K562 (cell line): Measurements from ENCODE around the gene SUV39H2. TPM values are rescaled to one million over a fixed set of nuclear protein-coding genes. Genes with fewer than 3 reads are reported as not detected.

Source experiments
- CBX8 ChIP-seq: fragments of 200-600 bp; sonication (generic); IDR thresholded peaks from 2 replicates; pipeline ENCODE4 v1.6.1; 2012; ENCODE audit warnings: borderline replicate concordance, mixed run types, low read depth, mild to moderate bottlenecking, moderate library complexity, mixed read lengths, low read length, control low read depth, inconsistent platforms; ENCODE audit not compliant: poor library complexity, severe bottlenecking; ENCODE audit errors: extremely low read depth
- COPS2 ChIP-seq: fragments of 450-650 bp; conservative IDR thresholded peaks from 2 replicates; pipeline ENCODE4 v1.6.1; 2016; ENCODE audit warnings: mild to moderate bottlenecking, moderate library complexity
- CREBBP ChIP-seq: IDR thresholded peaks from one replicate; pipeline ENCODE4 v1.6.1; 2012; ENCODE audit warnings: low read depth, mild to moderate bottlenecking, control low read depth, inconsistent platforms, low read length
- EP300 ChIP-seq: IDR thresholded peaks from 2 replicates; pipeline ENCODE4 v1.6.1; 2012; ENCODE audit warnings: low read length, improper control_type of control experiment
- ERF ChIP-seq: fragments of 450-650 bp; formaldehyde crosslinking; IDR thresholded peaks from 2 replicates; pipeline ENCODE4 v1.4.0; 2020; ENCODE audit warnings: mild to moderate bottlenecking, mixed read lengths
- GTF2F1 ChIP-seq: IDR thresholded peaks from 2 replicates; pipeline ENCODE4 v1.6.1; 2011; ENCODE audit warnings: low read depth, low read length, improper control_type of control experiment
- HMGN3 ChIP-seq: IDR thresholded peaks from 2 replicates; pipeline ENCODE4 v1.6.1; 2011; ENCODE audit warnings: borderline replicate concordance, low read depth, mild to moderate bottlenecking, mixed read lengths, low read length; ENCODE audit not compliant: insufficient read length; ENCODE audit errors: extremely low read depth
- KLF13 ChIP-seq: fragments of 450-650 bp; IDR thresholded peaks from 2 replicates; pipeline ENCODE4 v1.6.1; 2016; ENCODE audit warnings: missing genetic modification characterization, low read depth, mild to moderate bottlenecking, missing compliant biosample characterization, moderate library complexity, borderline replicate concordance
- LCOR ChIP-seq: sonication (generic); formaldehyde crosslinking; IDR thresholded peaks from 2 replicates; pipeline ENCODE4 v1.8.0; 2022; ENCODE audit warnings: mild to moderate bottlenecking, missing genetic modification reagents
- PHF8 ChIP-seq: fragments of 200-600 bp; sonication (generic); IDR thresholded peaks from 2 replicates; pipeline ENCODE4 v1.6.1; 2012; ENCODE audit warnings: mixed run types, mild to moderate bottlenecking, inconsistent platforms, low read length, moderate library complexity, borderline replicate concordance
- RBM34 ChIP-seq: fragments of 200-400 bp; formaldehyde crosslinking; IDR thresholded peaks from 2 replicates; pipeline ENCODE4 v1.6.1; 2018; ENCODE audit warnings: low read length, borderline replicate concordance; ENCODE audit not compliant: insufficient read depth
- RBM39 ChIP-seq: fragments of 200-400 bp; formaldehyde crosslinking; optimal IDR thresholded peaks from 2 replicates; pipeline ENCODE3; 2018; ENCODE audit warnings: low read depth, low read length
- SETDB1 ChIP-seq: IDR thresholded peaks from one replicate; pipeline ENCODE4 v1.6.1; 2012; ENCODE audit warnings: low read length, control low read depth, inconsistent platforms
- SMC3 ChIP-seq: conservative IDR thresholded peaks from 2 replicates; pipeline ENCODE4 v1.6.1; 2011; ENCODE audit warnings: low read depth, low read length, improper control_type of control experiment; ENCODE audit not compliant: insufficient read depth
- SPI1 ChIP-seq: IDR thresholded peaks from 2 replicates; pipeline ENCODE4 v1.6.1; 2011; ENCODE audit warnings: low read depth, low read length, control low read depth, borderline replicate concordance
- THRA ChIP-seq: fragments of 450-650 bp; IDR thresholded peaks from 2 replicates; pipeline ENCODE4 v1.6.1; 2017; ENCODE audit warnings: mild to moderate bottlenecking, moderate library complexity
- TRIM24 ChIP-seq, 2 experiments: fragments of 450-650 bp; IDR thresholded peaks; 2 replicates each; pipeline ENCODE4 v1.6.1; 2016
- TSC22D4 ChIP-seq: fragments of 450-650 bp; IDR thresholded peaks from 2 replicates; pipeline ENCODE4 v1.6.1; 2016; ENCODE audit warnings: missing genetic modification characterization, missing biosample characterization, control low read depth
- ZNF174 ChIP-seq: fragments of 250-450 bp; sonication (Bioruptor Pico); IDR thresholded peaks from 2 replicates; pipeline ENCODE4 v1.4.0; 2020; ENCODE audit warnings: mild to moderate bottlenecking
- ZNF316 ChIP-seq: fragments of 450-650 bp; IDR thresholded peaks from 2 replicates; pipeline ENCODE4 v1.6.1; 2016
- ZNF347 ChIP-seq: fragments of 450-650 bp; formaldehyde crosslinking; IDR thresholded peaks from 2 replicates; pipeline ENCODE4 v1.4.0; 2020; ENCODE audit warnings: low read depth, mild to moderate bottlenecking, moderate library complexity
- ZNF644 ChIP-seq: fragments of 200-800 bp; sonication (Bioruptor generic); IDR thresholded peaks from 2 replicates; pipeline ENCODE4 v1.6.1; 2016; ENCODE audit warnings: low read depth, missing genetic modification characterization, missing compliant biosample characterization
- ZNF717 ChIP-seq: fragments of 250-450 bp; sonication (Bioruptor Pico); IDR thresholded peaks from 2 replicates; pipeline ENCODE4 v1.5.0; 2021
- ZNF830 ChIP-seq: fragments of 250-450 bp; sonication (Bioruptor Pico); IDR thresholded peaks from 2 replicates; pipeline ENCODE4 v1.5.0; 2021; ENCODE audit warnings: mild to moderate bottlenecking
- polyA plus RNA-seq, 8 experiments: library from polyadenylated mRNA; depleted of rRNA in 4 of 8; stranded (reverse) in 5 of 8; unstranded in 3 of 8; fragments of >200 nt; fragmentation: Nextera tagmentation in 2 of 8; fragmentation: Illumina TruSeq in 1 of 8; extraction: Ambion mirVana in 2 of 8; extraction: Trizol in 1 of 8; gene quantifications; 2 replicates each; pipeline versions ENCODE4 v1.2.1 to v1.2.3, GENCODE V29; 2011 to 2014; ENCODE audit warnings: inconsistent platforms in 1 of 8, missing spikeins in 1 of 8
- total RNA-seq, 7 experiments: library from RNA; depleted of rRNA in 6 of 7; stranded (reverse); fragments of >200 nt in 6 of 7; fragmentation: Illumina TruSeq in 2 of 7; extraction: Trizol in 2 of 7; gene quantifications; 2 replicates each; pipeline versions ENCODE4 v1.2.1 to v1.2.3, GENCODE V29; 2011 to 2021; ENCODE audit warnings: low replicate concordance in 1 of 7
- TF ChIP-seq, protein P1 (sequence below): fragments of 250-450 bp; sonication (Bioruptor Pico); IDR thresholded peaks from 2 replicates; pipeline ENCODE4 v1.4.0; 2020; ENCODE audit warnings: mild to moderate bottlenecking, moderate library complexity
- TF ChIP-seq, protein P2 (sequence below): IDR thresholded peaks from 2 replicates; pipeline ENCODE4 v1.6.1; 2011; ENCODE audit not compliant: insufficient read length; ENCODE audit errors: extremely low read depth

The SUV39H2 gene
- total and polyA plus RNA-seq, 9 of the 15 experiments (the other 6 are each of a cell fraction or from before 2014, with no cell fraction given), result 24.1 to 54.3 (median 41.3) TPM

- TF ChIP-seq, protein P1, sequence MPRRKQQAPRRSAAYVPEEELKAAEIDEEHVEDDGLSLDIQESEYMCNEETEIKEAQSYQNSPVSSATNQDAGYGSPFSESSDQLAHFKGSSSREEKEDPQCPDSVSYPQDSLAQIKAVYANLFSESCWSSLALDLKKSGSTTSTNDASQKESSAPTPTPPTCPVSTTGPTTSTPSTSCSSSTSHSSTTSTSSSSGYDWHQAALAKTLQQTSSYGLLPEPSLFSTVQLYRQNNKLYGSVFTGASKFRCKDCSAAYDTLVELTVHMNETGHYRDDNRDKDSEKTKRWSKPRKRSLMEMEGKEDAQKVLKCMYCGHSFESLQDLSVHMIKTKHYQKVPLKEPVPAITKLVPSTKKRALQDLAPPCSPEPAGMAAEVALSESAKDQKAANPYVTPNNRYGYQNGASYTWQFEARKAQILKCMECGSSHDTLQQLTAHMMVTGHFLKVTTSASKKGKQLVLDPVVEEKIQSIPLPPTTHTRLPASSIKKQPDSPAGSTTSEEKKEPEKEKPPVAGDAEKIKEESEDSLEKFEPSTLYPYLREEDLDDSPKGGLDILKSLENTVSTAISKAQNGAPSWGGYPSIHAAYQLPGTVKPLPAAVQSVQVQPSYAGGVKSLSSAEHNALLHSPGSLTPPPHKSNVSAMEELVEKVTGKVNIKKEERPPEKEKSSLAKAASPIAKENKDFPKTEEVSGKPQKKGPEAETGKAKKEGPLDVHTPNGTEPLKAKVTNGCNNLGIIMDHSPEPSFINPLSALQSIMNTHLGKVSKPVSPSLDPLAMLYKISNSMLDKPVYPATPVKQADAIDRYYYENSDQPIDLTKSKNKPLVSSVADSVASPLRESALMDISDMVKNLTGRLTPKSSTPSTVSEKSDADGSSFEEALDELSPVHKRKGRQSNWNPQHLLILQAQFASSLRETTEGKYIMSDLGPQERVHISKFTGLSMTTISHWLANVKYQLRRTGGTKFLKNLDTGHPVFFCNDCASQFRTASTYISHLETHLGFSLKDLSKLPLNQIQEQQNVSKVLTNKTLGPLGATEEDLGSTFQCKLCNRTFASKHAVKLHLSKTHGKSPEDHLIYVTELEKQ, result no peak
- no peak for TF ChIP-seq TSC22D4 (tag)
- no peak for TF ChIP-seq SMC3
- TF ChIP-seq SPI1, result peak; percentile 33; the same call in 1 of the 2 replicates
- no peak for TF ChIP-seq ERF (CRISPR knock-in tag)
- no peak for TF ChIP-seq CBX8
- no peak for TF ChIP-seq ZNF830 (CRISPR knock-in tag)
- TF ChIP-seq ZNF174 (CRISPR knock-in tag), result no peak
- no peak for TF ChIP-seq THRA
- TF ChIP-seq ZNF644 (tag), result peak; percentile 72; the same call in 1 of the 2 replicates
- TF ChIP-seq RBM34, result no peak
- TF ChIP-seq ZNF316, result no peak
- no peak for TF ChIP-seq CREBBP
- TF ChIP-seq RBM39, result no peak
- TF ChIP-seq HMGN3, result no peak
- no peak for TF ChIP-seq GTF2F1
- TF ChIP-seq ZNF347 (CRISPR knock-in tag), result no peak
- peak; percentile 32 to 36; a peak in 2 of 4 replicates for TF ChIP-seq TRIM24 (IDR thresholded peaks at IDR 0.05)
- no peak for TF ChIP-seq KLF13 (tag)
- TF ChIP-seq EP300, result peak; percentile 70; the same call in 1 of the 2 replicates
- TF ChIP-seq SETDB1, result no peak
- no peak for TF ChIP-seq LCOR (CRISPR knock-in tag)
- no peak for TF ChIP-seq COPS2
- no peak for TF ChIP-seq PHF8
- TF ChIP-seq, protein P2, sequence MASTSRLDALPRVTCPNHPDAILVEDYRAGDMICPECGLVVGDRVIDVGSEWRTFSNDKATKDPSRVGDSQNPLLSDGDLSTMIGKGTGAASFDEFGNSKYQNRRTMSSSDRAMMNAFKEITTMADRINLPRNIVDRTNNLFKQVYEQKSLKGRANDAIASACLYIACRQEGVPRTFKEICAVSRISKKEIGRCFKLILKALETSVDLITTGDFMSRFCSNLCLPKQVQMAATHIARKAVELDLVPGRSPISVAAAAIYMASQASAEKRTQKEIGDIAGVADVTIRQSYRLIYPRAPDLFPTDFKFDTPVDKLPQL, result no peak
- TF ChIP-seq ZNF717 (CRISPR knock-in tag), result no peak
These were observed 10.7 kb downstream of the SUV39H2 start (continued) for GRCh38 chr10:14889318-14889717.
